OCI-LY7 (cell line): Measurements from ENCODE around the gene NECAB2. TPM values are rescaled to one million over a fixed set of nuclear protein-coding genes. Genes with fewer than 3 reads are reported as not detected.

ENCODE experiments used
- BruUV-seq: library from RNA; stranded (reverse); fragments of 400-500 nt; replicated peaks from 2 replicates; lab custom pipeline; 2021; lab: Mats Ljungman, UMichigan
- CTCF ChIA-PET: fragments of 300-600 bp; sonication (Branson Sonifier 250); formaldehyde crosslinking; loops from one replicate; lab custom pipeline; 2022; ENCODE audit warnings: antibody characterized with exemption; ENCODE audit not compliant: unreplicated experiment; lab: Charles Lee
- POLR2A ChIA-PET: fragments of 300-600 bp; sonication (Branson Sonifier 250); formaldehyde crosslinking; loops from one replicate; lab custom pipeline; 2022; ENCODE audit warnings: antibody characterized with exemption; lab: Charles Lee
- DNase-seq: peaks from one replicate; pipeline ENCODE4 v3.0.0-alpha.2; 2015; ENCODE audit warnings: low spot score
- H2AFZ ChIP-seq: fragments of 200-600 bp; sonication (generic), shearing (Covaris generic); 2 replicates; pipeline ENCODE4 v1.6.1; 2014; ENCODE audit warnings: mild to moderate bottlenecking, antibody characterized with exemption, low read length, moderate library complexity
- H3K27ac ChIP-seq: fragments of 200-600 bp; sonication (generic); 2 replicates; pipeline ENCODE4 v1.5.1; 2014; ENCODE audit warnings: mixed run types, low read depth, mild to moderate bottlenecking, moderate library complexity, low read length, inconsistent platforms; ENCODE audit not compliant: poor library complexity, severe bottlenecking
- H3K36me3 ChIP-seq: fragments of 200-600 bp; sonication (generic); 2 replicates; pipeline ENCODE4 v1.6.1; 2014; ENCODE audit warnings: mild to moderate bottlenecking, antibody characterized with exemption, low read length, moderate library complexity, mixed read lengths; ENCODE audit not compliant: insufficient read depth
- H3K4me1 ChIP-seq: fragments of 200-600 bp; sonication (generic); 2 replicates; pipeline ENCODE4 v1.5.1; 2014; ENCODE audit warnings: mild to moderate bottlenecking, low read length; ENCODE audit not compliant: insufficient read depth, poor library complexity, severe bottlenecking
- H3K4me2 ChIP-seq: fragments of 200-600 bp; sonication (generic); 2 replicates; pipeline ENCODE4 v1.6.1; 2014; ENCODE audit warnings: mild to moderate bottlenecking, low read length
- H3K4me3 ChIP-seq: fragments of 200-600 bp; sonication (generic); 2 replicates; pipeline ENCODE4 v1.5.1; 2014; ENCODE audit warnings: mild to moderate bottlenecking, low read depth, low read length; ENCODE audit not compliant: poor library complexity, severe bottlenecking
- H3K79me2 ChIP-seq: fragments of 200-600 bp; sonication (generic); 2 replicates; pipeline ENCODE4 v1.6.1; 2016; ENCODE audit warnings: low read depth, mild to moderate bottlenecking, low read length, moderate library complexity, mixed read lengths; ENCODE audit not compliant: insufficient read depth
- H3K9me2 ChIP-seq: fragments of 200-600 bp; sonication (generic); 2 replicates; pipeline ENCODE4 v1.6.1; 2016; ENCODE audit warnings: mild to moderate bottlenecking, low read length, mixed read lengths; ENCODE audit not compliant: insufficient read depth
- H3K9me3 ChIP-seq: fragments of 200-600 bp; sonication (generic); 2 replicates; pipeline ENCODE4 v1.6.1; 2014; ENCODE audit warnings: mild to moderate bottlenecking, mixed run types, low read length, mixed read lengths
- H4K20me1 ChIP-seq: fragments of 200-600 bp; sonication (generic); 2 replicates; pipeline ENCODE4 v1.6.1; 2014; ENCODE audit warnings: mild to moderate bottlenecking, antibody characterized with exemption, low read length, moderate library complexity, mixed read lengths; ENCODE audit not compliant: insufficient read depth
- EZH2phosphoT487 ChIP-seq: fragments of 200-600 bp; sonication (generic); IDR thresholded peaks from 2 replicates; pipeline ENCODE4 v1.6.1; 2018; ENCODE audit warnings: low read depth, borderline replicate concordance, mild to moderate bottlenecking, mixed run types, antibody characterized with exemption, low read length, moderate library complexity, mixed read lengths
- intact Hi-C: fragments of 100-400 bp; cut with micrococcal nuclease; formaldehyde crosslinking; loops from one replicate; pipeline ENCODE4 v1.10.0; 2022; ENCODE audit not compliant: unreplicated experiment
- total RNA-seq, 2 experiments: library from RNA; depleted of rRNA in 1 of 2; stranded (reverse); fragments of >200 nt in 1 of 2; shearing (Covaris generic) in 1 of 2; gene quantifications; 2 replicates each; pipeline ENCODE4 v1.2.3, GENCODE V29; 2014 to 2022
- TF ChIP-seq, protein P1 (sequence below): fragments of 200-600 bp; sonication (generic); conservative IDR thresholded peaks from 2 replicates; pipeline ENCODE4 v1.5.1; 2014; ENCODE audit warnings: mild to moderate bottlenecking, antibody characterized with exemption, low read length, moderate library complexity, mixed read lengths

Gene NECAB2
- total RNA-seq, 2 experiments from 2014 or later = not detected

- ChIA-PET CTCF (no interaction called here), POLR2A (no interaction called here)
- H3K9me3 ChIP-seq = no peaks in the 10 kb centered on the region
- no TSS peak for BruUV-seq
- no peak overlapping the region for H3K4me2 ChIP-seq
- H4K20me1 ChIP-seq = no peaks in the 10 kb centered on the region
- no peak for TF ChIP-seq EZH2phosphoT487
- TF ChIP-seq, protein P1, sequence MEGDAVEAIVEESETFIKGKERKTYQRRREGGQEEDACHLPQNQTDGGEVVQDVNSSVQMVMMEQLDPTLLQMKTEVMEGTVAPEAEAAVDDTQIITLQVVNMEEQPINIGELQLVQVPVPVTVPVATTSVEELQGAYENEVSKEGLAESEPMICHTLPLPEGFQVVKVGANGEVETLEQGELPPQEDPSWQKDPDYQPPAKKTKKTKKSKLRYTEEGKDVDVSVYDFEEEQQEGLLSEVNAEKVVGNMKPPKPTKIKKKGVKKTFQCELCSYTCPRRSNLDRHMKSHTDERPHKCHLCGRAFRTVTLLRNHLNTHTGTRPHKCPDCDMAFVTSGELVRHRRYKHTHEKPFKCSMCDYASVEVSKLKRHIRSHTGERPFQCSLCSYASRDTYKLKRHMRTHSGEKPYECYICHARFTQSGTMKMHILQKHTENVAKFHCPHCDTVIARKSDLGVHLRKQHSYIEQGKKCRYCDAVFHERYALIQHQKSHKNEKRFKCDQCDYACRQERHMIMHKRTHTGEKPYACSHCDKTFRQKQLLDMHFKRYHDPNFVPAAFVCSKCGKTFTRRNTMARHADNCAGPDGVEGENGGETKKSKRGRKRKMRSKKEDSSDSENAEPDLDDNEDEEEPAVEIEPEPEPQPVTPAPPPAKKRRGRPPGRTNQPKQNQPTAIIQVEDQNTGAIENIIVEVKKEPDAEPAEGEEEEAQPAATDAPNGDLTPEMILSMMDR = no peak
- no peaks in the 10 kb centered on the region for H3K9me2 ChIP-seq
- H3K4me1 ChIP-seq = no peaks in the 10 kb centered on the region
- no peaks in the 10 kb centered on the region for H3K79me2 ChIP-seq
- no peak overlapping the region for H3K4me3 ChIP-seq
- intact Hi-C loops = no loop called here
- DNase-seq = no peak
- no peaks in the 10 kb centered on the region for H3K36me3 ChIP-seq
- no peak overlapping the region for H2AFZ ChIP-seq
- no peak overlapping the region for H3K27ac ChIP-seq
Measured at GRCh38 chr16:84029297-84030047, 61.4 kb downstream of the NECAB2 start.

- POLR2A ChIA-PET = no interaction called here
- BruUV-seq = no TSS peak
- Histone ChIP-seq H3K4me3 (no peak overlapping the region), H3K4me1 (no peaks in the 10 kb centered on the region), H3K9me2 (no peaks in the 10 kb centered on the region), H2AFZ (no peak overlapping the region), H3K36me3 (no peaks in the 10 kb centered on the region), H3K9me3 (no peaks in the 10 kb centered on the region), H3K4me2 (no peak overlapping the region), H3K27ac (no peak overlapping the region), H3K79me2 (no peaks in the 10 kb centered on the region), H4K20me1 (no peaks in the 10 kb centered on the region)
- no peak for DNase-seq
- CTCF ChIA-PET = no interaction called here
- intact Hi-C loops = no loop called here
- TF ChIP-seq, protein P1 = no peak
- TF ChIP-seq EZH2phosphoT487 = no peak
Measured at GRCh38 chr16:84031556-84031955, 63.5 kb downstream of the NECAB2 start.

GRCh38 chr16:84032458-84033178, 64.6 kb downstream of the NECAB2 start:
- ChIA-PET POLR2A (no interaction called here), CTCF (no interaction called here)
- Histone ChIP-seq H3K79me2 (no peaks in the 10 kb centered on the region), H3K9me3 (no peaks in the 10 kb centered on the region), H4K20me1 (no peaks in the 10 kb centered on the region), H3K4me1 (no peaks in the 10 kb centered on the region), H3K27ac (no peak overlapping the region), H3K4me2 (no peak overlapping the region), H3K9me2 (no peaks in the 10 kb centered on the region), H3K4me3 (no peak overlapping the region), H3K36me3 (no peaks in the 10 kb centered on the region), H2AFZ (no peak overlapping the region)
- no peak for DNase-seq
- intact Hi-C loops = no loop called here
- BruUV-seq = no TSS peak
- TF ChIP-seq, protein P1 = no peak
- TF ChIP-seq EZH2phosphoT487 = no peak
